UCSD-AML1 (cell line): ENCODE data around the gene FAM174B.

ENCODE experiments used
- DNase-seq: peaks from one replicate; lab custom pipeline; 2025; ENCODE audit not compliant: unreplicated experiment; lab: John Stamatoyannopoulos, UW

Gene FAM174B

GRCh38 chr15:92602267-92602593 lies 53.3 kb downstream of the FAM174B start:
- DNase-seq = no peak

GRCh38 chr15:92601592-92602266 lies 53.8 kb downstream of the FAM174B start:
- no peak for DNase-seq

GRCh38 chr15:92600856-92601255 lies 54.7 kb downstream of the FAM174B start:
- DNase-seq = no peak

- no peak for DNase-seq
Observed at GRCh38 chr15:92599394-92599970, 56.1 kb downstream of the FAM174B start.

GRCh38 chr15:92597548-92597947 lies 58.0 kb downstream of the FAM174B start:
- no peak for DNase-seq

- no peak for DNase-seq
Observed at GRCh38 chr15:92596623-92597022, 59.0 kb downstream of the FAM174B start.

GRCh38 chr15:92595506-92596381 lies 59.8 kb downstream of the FAM174B start:
- DNase-seq = no peak

- no peak for DNase-seq
Observed at GRCh38 chr15:92591275-92591674, 64.3 kb downstream of the FAM174B start.

GRCh38 chr15:92586966-92587365 lies 68.6 kb downstream of the FAM174B start:
- DNase-seq = no peak

GRCh38 chr15:92586383-92586942 lies 69.1 kb downstream of the FAM174B start:
- DNase-seq = no peak

GRCh38 chr15:92584105-92584504 lies 71.5 kb downstream of the FAM174B start:
- DNase-seq = no peak

GRCh38 chr15:92583096-92584034 lies 72.2 kb downstream of the FAM174B start:
- no peak for DNase-seq

GRCh38 chr15:92582206-92582605 lies 73.4 kb downstream of the FAM174B start:
- no peak for DNase-seq

- DNase-seq = no peak
Observed at GRCh38 chr15:92580933-92581445, 74.6 kb downstream of the FAM174B start.

- no peak for DNase-seq
Observed at GRCh38 chr15:92580521-92580920, 75.1 kb downstream of the FAM174B start.

GRCh38 chr15:92579931-92580470 lies 75.6 kb downstream of the FAM174B start:
- no peak for DNase-seq

- no peak for DNase-seq
Observed at GRCh38 chr15:92579486-92579885, 76.1 kb downstream of the FAM174B start.

GRCh38 chr15:92578096-92578835 lies 77.3 kb downstream of the FAM174B start:
- no peak for DNase-seq

- DNase-seq = no peak
Observed at GRCh38 chr15:92576597-92577200, 78.9 kb downstream of the FAM174B start.
